ENCODE data around the gene CNPY1.

GRCh38 chr7:155551785-155552611, 5.6 kb upstream of the CNPY1 start:
- TF ChIP-seq POLR2A (IDR thresholded peaks at IDR 0.05; ENCODE audit: low read depth) (no peak), CTCF (IDR thresholded peaks at IDR 0.05) (no peak), POLR2AphosphoS5 (IDR thresholded peaks at IDR 0.05) (no peak), EP300 (IDR thresholded peaks at IDR 0.05) (no peak)
